ENCODE data around the gene SETD1A.
A peak's percentile ranks its signal among the peaks of the same experiment; 100 is the strongest.
"Not testable (repeated sequence)": the region's sequence is repeated elsewhere in the genome, so short reads cannot be mapped to it uniquely, and the experiment has no call there.

The SETD1A gene

GRCh38 chr16:30929167-30929566 is 28.4 kb upstream of the SETD1A start:
- DNase-seq (ENCODE audit: low read depth in 2 of 2), result no peak

GRCh38 chr16:30930160-30930571 is 27.4 kb upstream of the SETD1A start:
- DNase-seq (ENCODE audit: low read depth in 2 of 2), result no peak

- no peak for DNase-seq (ENCODE audit: low read depth in 2 of 2)
These were observed 26.4 kb upstream of the SETD1A start for GRCh38 chr16:30931068-30931650.

DNA sequence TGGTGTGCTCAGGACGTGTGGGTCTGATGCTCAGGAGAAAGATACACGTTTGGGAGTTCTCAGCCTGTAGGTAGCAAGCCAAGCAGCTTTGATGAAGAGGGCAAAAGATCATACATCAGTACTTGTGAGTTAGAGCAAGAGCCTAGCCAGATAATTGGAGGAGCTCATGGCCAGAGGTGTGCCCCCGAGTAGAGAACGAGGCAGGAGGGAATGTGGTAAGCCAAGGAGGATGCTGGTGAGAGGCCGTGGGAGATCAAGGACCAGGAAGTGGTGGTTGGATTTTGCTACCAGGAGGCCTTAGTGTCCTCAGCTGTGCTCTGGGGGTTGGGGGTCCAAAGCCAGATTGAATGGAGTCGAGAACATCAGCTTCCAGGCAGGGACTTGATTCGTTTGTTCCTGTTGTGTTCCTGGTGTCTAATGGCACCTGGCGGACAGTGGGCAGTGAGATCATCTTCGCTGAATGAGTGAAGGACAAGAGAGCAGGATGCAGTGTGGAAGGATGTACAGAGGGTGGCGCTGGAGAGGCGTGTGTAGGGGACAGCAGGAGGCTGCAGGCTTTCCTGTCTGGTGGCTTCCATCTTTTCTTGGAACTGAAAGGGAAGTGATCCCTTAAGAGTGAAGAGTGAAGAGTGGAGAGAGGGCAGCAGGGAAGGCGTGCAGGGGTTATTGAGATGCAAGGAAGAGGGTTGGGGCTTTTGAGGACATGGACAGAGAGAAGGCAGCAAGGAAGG is 22.6 kb upstream of the SETD1A start:
- no peak for DNase-seq (ENCODE audit: low read depth in 2 of 2)

DNA sequence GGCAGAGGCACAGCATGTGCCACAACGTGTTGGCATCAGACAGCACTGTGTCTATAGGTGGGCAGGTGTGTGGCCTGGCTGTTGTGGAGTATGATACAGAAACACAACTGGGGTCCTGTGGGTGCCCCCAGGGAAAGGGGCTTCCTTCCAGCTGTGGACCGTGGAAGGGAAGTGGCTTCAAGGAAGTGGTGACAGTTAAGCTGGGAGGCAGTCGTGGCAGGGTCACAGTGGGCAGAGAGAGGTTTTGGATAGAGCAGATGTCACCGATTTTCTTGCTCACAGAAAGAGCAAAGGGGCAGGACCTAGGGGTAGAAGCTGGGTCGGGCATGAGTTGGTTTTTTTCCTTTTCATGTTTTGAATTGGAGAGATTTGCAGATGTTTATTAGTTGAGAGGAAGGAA is 19.9 kb upstream of the SETD1A start:
- DNase-seq (ENCODE audit: low read depth in 2 of 2), result no peak

GRCh38 chr16:30939571-30939970 is 18.0 kb upstream of the SETD1A start:
- not testable (repeated sequence) for DNase-seq (ENCODE audit: low read depth in 2 of 2)

DNA sequence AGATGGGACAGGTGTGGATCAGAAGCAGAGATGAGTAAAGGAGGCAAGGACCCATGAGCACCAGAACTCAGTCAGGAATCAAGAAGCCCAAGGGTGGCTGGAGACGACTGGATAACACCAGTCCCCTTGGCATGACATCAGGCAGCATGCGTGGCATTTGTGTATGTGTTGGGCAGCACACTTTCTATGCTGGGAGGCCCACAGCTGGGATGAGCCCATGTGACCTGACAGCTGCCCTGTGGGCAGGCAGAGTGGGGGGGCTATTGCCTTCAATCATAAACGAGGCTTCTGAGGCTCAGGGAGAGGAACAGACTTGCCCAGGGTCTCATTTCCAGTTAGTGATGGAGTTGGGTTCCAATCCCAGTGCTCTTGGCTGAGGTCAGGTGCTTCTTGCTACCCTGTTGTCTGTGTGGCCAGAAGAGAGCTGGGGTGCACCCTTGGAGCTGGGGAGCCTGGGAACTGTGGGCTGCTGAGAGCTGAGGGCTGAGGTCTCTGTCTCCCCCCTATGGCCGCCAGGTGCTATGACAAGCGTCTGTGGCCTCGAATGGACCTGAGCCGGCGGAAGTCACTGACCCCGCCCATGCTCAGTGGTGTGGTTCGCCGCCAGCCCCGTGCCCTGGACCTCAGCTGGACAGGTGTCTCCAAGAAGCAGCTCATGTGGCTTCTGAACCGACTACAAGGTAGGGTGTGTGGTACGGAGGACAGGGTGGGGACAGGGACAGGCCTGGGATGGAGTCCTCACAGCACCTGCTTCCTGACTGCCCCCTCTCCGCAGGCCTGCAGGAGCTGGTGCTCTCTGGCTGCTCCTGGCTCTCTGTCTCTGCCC is 15.7 kb upstream of the SETD1A start:
- DNase-seq (ENCODE audit: low read depth in 2 of 2), result no peak

DNA sequence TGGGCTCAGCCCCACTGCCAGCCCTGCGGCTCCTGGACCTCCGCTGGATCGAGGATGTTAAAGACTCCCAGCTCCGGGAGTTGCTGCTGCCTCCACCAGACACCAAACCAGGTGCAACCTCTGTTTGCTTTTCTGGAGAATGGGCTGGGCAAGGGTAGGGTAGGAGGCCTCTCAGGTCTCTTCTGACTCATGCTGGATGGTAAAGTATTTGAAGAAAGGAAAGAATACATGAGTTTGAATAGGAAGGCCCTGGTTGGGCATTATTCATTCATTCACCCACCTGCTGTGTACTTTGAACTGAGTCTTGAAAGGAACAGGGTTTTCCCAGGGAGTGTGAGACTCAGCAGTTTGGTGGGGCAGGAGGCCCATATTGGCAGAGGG is 15.1 kb upstream of the SETD1A start:
- DNase-seq (ENCODE audit: low read depth in 2 of 2), result no peak

DNA sequence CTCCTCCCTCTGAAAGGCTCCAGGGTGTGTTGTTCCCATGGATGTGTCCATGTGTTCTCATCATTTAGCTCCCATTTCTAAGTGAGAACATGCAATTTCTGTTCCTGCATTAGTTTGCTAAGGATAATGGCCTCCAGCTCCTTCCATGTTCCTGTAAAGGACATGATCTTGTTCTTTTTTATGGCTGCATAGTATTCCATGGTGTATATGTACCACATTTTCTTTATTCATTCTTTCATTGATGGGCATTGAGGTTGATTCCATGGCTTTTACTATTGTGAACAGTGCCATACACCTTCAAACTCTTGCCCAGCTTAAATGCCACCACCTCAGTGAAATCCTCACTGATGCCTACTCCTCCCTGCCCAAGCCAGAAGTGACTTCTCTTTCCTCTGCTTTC is 13.2 kb upstream of the SETD1A start:
- no peak for DNase-seq (ENCODE audit: low read depth in 2 of 2)

GRCh38 chr16:30946671-30947540 is 10.6 kb upstream of the SETD1A start:
- no peak for DNase-seq (ENCODE audit: low read depth in 2 of 2)

GRCh38 chr16:30947541-30947858 is 10.1 kb upstream of the SETD1A start:
- no peak for DNase-seq (ENCODE audit: low read depth in 2 of 2)

DNA sequence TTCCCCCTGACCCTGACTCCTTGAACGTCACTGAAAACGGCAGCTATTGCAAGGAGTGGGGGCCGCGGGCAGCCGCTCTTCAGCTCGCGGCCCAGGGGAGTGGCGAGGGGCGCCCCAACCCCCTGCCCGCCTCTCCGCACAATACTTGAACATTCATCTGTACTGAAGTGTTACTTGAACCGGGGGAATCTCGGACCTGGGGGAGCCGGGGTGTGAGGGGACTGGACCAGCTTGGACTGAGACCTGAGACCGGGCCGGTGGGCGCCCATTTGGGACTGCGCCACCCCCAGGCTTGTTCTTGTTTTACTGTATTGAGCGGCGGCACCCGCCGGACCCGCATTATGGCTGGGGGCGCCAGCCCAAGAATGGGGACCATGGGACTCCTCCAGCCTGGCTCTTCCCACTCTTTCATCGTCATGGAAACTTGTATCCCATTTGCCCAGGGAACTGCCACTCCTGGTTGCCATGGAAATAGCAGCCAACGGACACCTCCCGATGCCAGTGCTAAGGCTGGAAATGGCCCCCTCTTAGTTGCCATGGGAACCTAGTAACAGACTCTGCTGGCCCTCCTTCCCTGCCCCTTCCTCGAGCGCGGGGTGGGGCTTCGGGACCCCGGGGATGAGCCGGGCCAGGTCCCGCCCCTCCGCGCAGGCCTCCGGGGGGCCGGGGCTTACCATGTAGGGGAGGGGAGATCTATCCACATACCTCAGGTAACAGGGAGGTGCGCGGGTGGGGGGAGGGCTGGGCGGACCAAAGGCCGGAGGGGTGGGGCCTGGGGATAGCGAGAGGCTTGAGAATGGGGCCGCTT is 9.5 kb upstream of the SETD1A start:
- DNase-seq (ENCODE audit: low read depth in 2 of 2), result no peak

GRCh38 chr16:30948667-30949649 is 8.6 kb upstream of the SETD1A start, which contains the start of gene ORAI3:
Gene ORAI3, plus strand, starts transcription at chr16:30949068. Its CDS starts 222 bp downstream, at chr16:30949290.
- DNase-seq (ENCODE audit: low read depth in 2 of 2), result no peak

- peak in 1 of 2 donors; percentile 32 for DNase-seq (ENCODE audit: low read depth in 2 of 2)
These were observed 7.7 kb upstream of the SETD1A start for GRCh38 chr16:30949650-30950515.

DNA sequence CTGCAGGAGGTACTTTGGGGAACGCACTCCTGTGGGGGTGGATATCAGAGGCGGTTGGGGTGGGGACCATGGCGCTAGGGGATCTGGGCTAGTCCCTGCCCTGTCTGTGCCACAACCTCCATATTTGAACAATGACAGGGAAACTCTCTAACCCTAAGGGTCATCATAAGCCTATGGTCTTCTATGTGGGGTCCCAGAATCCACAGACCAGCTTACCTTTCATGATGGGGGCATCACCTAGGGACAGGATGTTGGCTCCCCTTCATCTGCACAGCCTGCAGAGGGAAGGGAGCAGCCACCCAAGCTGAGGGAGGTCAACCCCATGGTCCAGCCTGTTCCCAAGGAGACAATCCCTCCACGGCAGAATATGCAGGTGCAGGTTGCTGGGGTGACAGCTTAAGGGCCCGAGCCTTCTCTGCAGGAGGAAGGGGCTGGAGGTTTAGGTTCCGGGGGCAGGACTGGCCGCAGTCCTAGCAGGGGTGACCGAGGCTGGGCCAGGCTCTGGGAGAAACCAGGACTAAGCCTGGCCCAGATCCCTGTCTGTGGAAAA is 7.0 kb upstream of the SETD1A start:
- DNase-seq (ENCODE audit: low read depth in 2 of 2), result no peak

- no peak for DNase-seq (ENCODE audit: low read depth in 2 of 2)
These were observed 6.4 kb upstream of the SETD1A start for GRCh38 chr16:30951193-30951592.

DNA sequence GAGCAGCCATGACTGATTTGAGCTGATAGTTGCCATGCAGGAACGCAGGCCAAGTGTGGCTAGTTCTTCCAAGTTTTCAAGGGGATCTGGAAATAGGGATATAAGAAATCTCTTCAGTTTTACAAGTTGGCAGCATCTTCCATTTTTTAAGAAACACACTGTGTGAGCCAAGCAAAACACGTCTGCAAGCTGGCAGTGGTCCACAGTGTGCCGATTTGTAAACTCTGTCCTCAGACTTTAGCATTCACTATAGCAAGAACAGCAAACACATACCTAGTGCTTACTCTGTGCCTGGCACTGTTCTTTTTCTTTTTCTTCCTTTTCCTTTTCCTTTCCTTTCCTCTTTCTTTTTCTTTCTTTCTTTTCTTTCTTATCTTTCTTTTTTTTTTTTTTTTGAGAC is 5.8 kb upstream of the SETD1A start:
- DNase-seq (ENCODE audit: low read depth in 2 of 2), result no peak

GRCh38 chr16:30953111-30953510 is 4.4 kb upstream of the SETD1A start:
- DNase-seq (ENCODE audit: low read depth in 2 of 2), result no peak
